GM19035 (cell line): ENCODE data around the gene NTRK1.

Experiments used
- ATAC-seq: cut with Tn5 transposase; IDR thresholded peaks from one replicate; pipeline ENCODE4 v1.9.1; 2021; ENCODE audit not compliant: unreplicated experiment

The NTRK1 gene

GRCh38 chr1:156836892-156837291 lies 23.8 kb upstream of the NTRK1 start:
- no peak for ATAC-seq

- no peak for ATAC-seq
These were observed 21.7 kb upstream of the NTRK1 start for GRCh38 chr1:156838972-156839371.

GRCh38 chr1:156839426-156840109 lies 21.1 kb upstream of the NTRK1 start:
- ATAC-seq, result no peak

- no peak for ATAC-seq
These were observed 20.3 kb upstream of the NTRK1 start for GRCh38 chr1:156840186-156840897.

- no peak for ATAC-seq
These were observed 19.8 kb upstream of the NTRK1 start for GRCh38 chr1:156840898-156841279.

GRCh38 chr1:156841295-156841855 lies 19.3 kb upstream of the NTRK1 start:
- ATAC-seq, result no peak

GRCh38 chr1:156842618-156843300 lies 17.9 kb upstream of the NTRK1 start:
- no peak for ATAC-seq

GRCh38 chr1:156844102-156844501 lies 16.6 kb upstream of the NTRK1 start:
- no peak for ATAC-seq

GRCh38 chr1:156844638-156845037 lies 16.0 kb upstream of the NTRK1 start:
- no peak for ATAC-seq

GRCh38 chr1:156845055-156845952 lies 15.4 kb upstream of the NTRK1 start:
- no peak for ATAC-seq

- no peak for ATAC-seq
These were observed 14.6 kb upstream of the NTRK1 start for GRCh38 chr1:156845953-156846545.

- no peak for ATAC-seq
These were observed 14.0 kb upstream of the NTRK1 start for GRCh38 chr1:156846643-156847042.

- no peak for ATAC-seq
These were observed 12.8 kb upstream of the NTRK1 start for GRCh38 chr1:156847591-156848460.

GRCh38 chr1:156848461-156849150 lies 12.1 kb upstream of the NTRK1 start:
- no peak for ATAC-seq

GRCh38 chr1:156849151-156849496 lies 11.5 kb upstream of the NTRK1 start:
- ATAC-seq, result no peak

GRCh38 chr1:156851779-156852417 lies 8.8 kb upstream of the NTRK1 start:
- ATAC-seq, result no peak

- ATAC-seq, result no peak
These were observed 8.2 kb upstream of the NTRK1 start for GRCh38 chr1:156852418-156852874.

GRCh38 chr1:156853761-156854160 lies 6.9 kb upstream of the NTRK1 start:
- ATAC-seq, result no peak
